ENCODE results near the gene RDH16.
"Not testable (repeated sequence)": the region's sequence is repeated elsewhere in the genome, so short reads cannot be mapped to it uniquely, and the experiment has no call there.

The RDH16 gene

GRCh38 chr12:56983386-56983785 is 26.0 kb upstream of the RDH16 start:
- H3K4me1 ChIP-seq: no peaks in the 10 kb centered on the region
- H3K9me3 ChIP-seq: no peaks in the 10 kb centered on the region
- H3K27me3 ChIP-seq: 0 out of 2 replicates have a peak, but pooled peaks cover 2% of the 10 kb centered on the region
- no peak for TF ChIP-seq CTCF (IDR thresholded peaks at IDR 0.05; ENCODE audit: low read depth, low read length)
- no peak overlapping the region for H3K4me3 ChIP-seq (ENCODE audit: low read depth, low read length)
- no peak for DNase-seq
- H3K36me3 ChIP-seq: no peaks in the 10 kb centered on the region

GRCh38 chr12:56982578-56983236 is 25.3 kb upstream of the RDH16 start:
- not testable (repeated sequence) for H3K27me3 ChIP-seq; H3K4me1 ChIP-seq; DNase-seq; H3K9me3 ChIP-seq; H3K36me3 ChIP-seq; H3K4me3 ChIP-seq (ENCODE audit: low read depth, low read length)

DNA sequence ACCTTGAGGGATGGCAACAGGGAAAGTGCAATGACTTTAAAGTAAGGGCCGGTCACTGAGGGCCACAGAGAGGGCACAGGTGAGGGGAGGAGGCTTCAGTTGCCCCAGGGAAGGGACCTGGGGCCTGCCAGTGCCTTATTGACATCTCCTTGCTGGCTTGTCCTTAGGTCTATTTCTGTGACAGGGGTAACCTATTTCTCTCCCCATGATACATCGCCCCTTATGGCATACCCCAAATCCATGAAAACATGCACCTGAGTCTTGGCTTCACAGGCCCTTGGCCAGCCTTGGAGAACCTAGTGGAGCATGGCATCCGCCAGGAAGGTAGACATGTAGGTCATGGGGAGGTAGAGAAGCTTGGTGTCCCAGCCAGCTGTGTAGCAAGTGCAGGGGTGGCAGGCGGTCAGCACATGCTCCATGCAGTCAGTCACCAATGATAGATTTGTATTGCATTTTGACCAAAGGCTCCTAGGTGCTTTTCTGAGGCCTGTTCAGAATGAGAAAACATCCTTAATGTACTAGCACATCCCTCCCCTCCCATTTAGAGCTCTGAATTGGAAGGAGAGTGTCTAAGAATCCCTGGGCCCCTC is 23.6 kb upstream of the RDH16 start:
- Histone ChIP-seq H3K36me3 (no peaks in the 10 kb centered on the region), H3K27me3 (no peaks in the 10 kb centered on the region), H3K4me3 (ENCODE audit: low read depth, low read length) (no peak overlapping the region), H3K4me1 (no peaks in the 10 kb centered on the region), H3K9me3 (no peaks in the 10 kb centered on the region)
- no peak for DNase-seq
- no peak for TF ChIP-seq CTCF (IDR thresholded peaks at IDR 0.05; ENCODE audit: low read depth, low read length)

GRCh38 chr12:56980268-56980667 is 22.9 kb upstream of the RDH16 start:
- H3K4me3 ChIP-seq (ENCODE audit: low read depth, low read length): no peak overlapping the region
- H3K4me1 ChIP-seq: no peaks in the 10 kb centered on the region
- H3K27me3 ChIP-seq: no peaks in the 10 kb centered on the region
- H3K9me3 ChIP-seq: no peaks in the 10 kb centered on the region
- TF ChIP-seq CTCF (IDR thresholded peaks at IDR 0.05; ENCODE audit: low read depth, low read length): no peak
- DNase-seq: no peak
- H3K36me3 ChIP-seq: no peaks in the 10 kb centered on the region

DNA sequence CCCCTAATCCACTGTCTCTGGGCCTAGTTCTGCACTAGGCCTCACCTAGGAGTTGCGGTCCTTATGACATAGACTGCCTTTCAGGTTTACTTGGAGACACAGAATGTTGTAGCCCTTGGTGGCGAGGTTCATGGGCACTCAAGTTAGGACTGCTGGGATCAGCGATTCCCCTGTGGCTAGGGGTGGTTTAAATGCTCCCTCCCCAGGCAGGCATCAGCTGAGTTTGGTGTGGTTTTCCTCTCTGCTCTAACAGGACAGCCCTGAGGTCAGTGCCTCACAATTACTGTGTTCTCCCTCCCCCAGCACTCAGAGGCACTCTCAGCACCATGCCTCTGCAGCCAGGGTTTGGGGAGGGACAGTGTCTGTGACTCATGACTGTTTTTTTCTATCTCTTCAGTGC is 22.2 kb upstream of the RDH16 start:
- H3K9me3 ChIP-seq: no peaks in the 10 kb centered on the region
- no peak for DNase-seq
- no peak for TF ChIP-seq CTCF (IDR thresholded peaks at IDR 0.05; ENCODE audit: low read depth, low read length)

GRCh38 chr12:56978397-56979138 is 21.2 kb upstream of the RDH16 start:
- no peak for DNase-seq
- Histone ChIP-seq H3K36me3 (no peaks in the 10 kb centered on the region), H3K27me3 (no peaks in the 10 kb centered on the region), H3K9me3 (no peaks in the 10 kb centered on the region), H3K4me3 (ENCODE audit: low read depth, low read length) (no peak overlapping the region), H3K4me1 (no peaks in the 10 kb centered on the region)
- no peak for TF ChIP-seq CTCF (IDR thresholded peaks at IDR 0.05; ENCODE audit: low read depth, low read length)

More for the DNA sequence above, 22.2 kb upstream of the RDH16 start:
- Histone ChIP-seq H3K4me3 (ENCODE audit: low read depth, low read length) (no peak overlapping the region), H3K27me3 (no peaks in the 10 kb centered on the region), H3K4me1 (no peaks in the 10 kb centered on the region), H3K36me3 (no peaks in the 10 kb centered on the region)

DNA sequence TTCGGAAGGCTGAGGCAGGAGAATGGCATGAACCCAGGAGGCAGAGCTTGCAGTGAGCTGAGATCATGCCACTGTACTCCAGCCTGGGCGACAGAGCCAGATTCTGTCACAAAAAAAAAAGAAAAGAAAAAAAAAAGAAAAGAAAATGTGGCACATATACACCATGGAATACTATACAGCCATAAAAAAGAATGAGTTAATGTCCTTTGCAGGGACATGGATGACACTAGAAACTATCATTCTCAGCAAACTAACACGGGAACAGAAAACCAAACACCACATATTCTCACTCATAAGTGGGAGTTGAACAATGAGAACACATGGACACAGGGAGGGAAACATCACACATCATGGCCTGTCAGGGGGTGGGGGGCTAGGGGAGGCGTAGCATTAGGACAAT is 20.0 kb upstream of the RDH16 start:
- H3K4me3 ChIP-seq (ENCODE audit: low read depth, low read length); H3K27me3 ChIP-seq; H3K36me3 ChIP-seq; DNase-seq; H3K9me3 ChIP-seq; H3K4me1 ChIP-seq: not testable (repeated sequence)

DNA sequence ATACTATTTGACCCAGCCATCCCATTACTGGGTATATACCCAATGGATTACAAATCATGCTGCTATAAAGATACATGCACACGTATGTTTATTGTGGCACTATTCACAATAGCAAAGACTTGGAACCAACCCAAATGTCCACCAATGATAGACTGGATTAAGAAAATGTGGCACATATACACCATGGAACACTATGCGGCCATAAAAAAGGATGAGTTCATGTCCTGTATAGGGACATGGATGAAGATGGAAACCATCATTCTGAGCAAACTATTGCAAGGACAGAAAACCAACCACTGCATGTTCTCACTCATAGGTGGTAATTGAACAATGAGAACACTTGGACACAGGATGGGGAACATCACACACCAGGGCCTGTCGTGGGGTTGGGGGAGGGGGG is 16.8 kb upstream of the RDH16 start:
- not testable (repeated sequence) for H3K9me3 ChIP-seq; H3K36me3 ChIP-seq; H3K4me3 ChIP-seq (ENCODE audit: low read depth, low read length); H3K27me3 ChIP-seq; H3K4me1 ChIP-seq; DNase-seq

- H3K36me3 ChIP-seq; DNase-seq; H3K4me3 ChIP-seq (ENCODE audit: low read depth, low read length); H3K27me3 ChIP-seq; H3K9me3 ChIP-seq; H3K4me1 ChIP-seq: not testable (repeated sequence)
These were observed 11.5 kb upstream of the RDH16 start for GRCh38 chr12:56968910-56969309.

GRCh38 chr12:56965997-56966642 is 8.7 kb upstream of the RDH16 start:
- not testable (repeated sequence) for H3K4me1 ChIP-seq

More at GRCh38 chr12:56965997-56966642, 8.7 kb upstream of the RDH16 start:
- H3K9me3 ChIP-seq; H3K36me3 ChIP-seq; H3K4me3 ChIP-seq (ENCODE audit: low read depth, low read length); H3K27me3 ChIP-seq; DNase-seq: not testable (repeated sequence)

Measured in BE2C (cell line).